Endothelial cell of coronary artery (primary cell): ENCODE measurements around the gene CCL1. TPM values are rescaled to one million over a fixed set of nuclear protein-coding genes. Genes with fewer than 3 reads are reported as not detected.

ENCODE experiments used
- total RNA-seq: library from RNA; depleted of rRNA; stranded (reverse); fragments of >200 nt; gene quantifications from 2 replicates; pipeline ENCODE4 v1.2.3, GENCODE V29; 2014

CCL1 gene
- 0.09 TPM in 1 of 2 replicates, not detected in the other for total RNA-seq

GRCh38 chr17:34363183-34363661, at the start of gene CCL1:
Gene CCL1, minus strand, starts transcription at chr17:34363233. Its CDS starts 72 bp downstream, at chr17:34363161.

GRCh38 chr17:34356194-34356593, 6.8 kb downstream of the CCL1 start, which contains the start of gene CCL13:
Gene CCL13, plus strand, starts transcription at chr17:34356480. Its CDS starts 47 bp downstream, at chr17:34356527.

GRCh38 chr17:34319039-34319483, 44.0 kb downstream of the CCL1 start, which contains the start of gene CCL8:
Gene CCL8, plus strand, starts transcription at chr17:34319435. Its CDS starts 67 bp downstream, at chr17:34319502.

Other genes with a start within 250 kb of the CCL1 start
- 50.9 and 78.8 TPM in 2 replicates for gene CCL2, start 107.9 kb downstream of the CCL1 start, total RNA-seq
- gene CCL7, start 93.0 kb downstream of the CCL1 start, total RNA-seq: not detected in 2 replicates
- not detected in 2 replicates for gene CCL11, start 77.5 kb downstream of the CCL1 start, total RNA-seq
- not detected in 2 replicates for gene CCL8, start 43.8 kb downstream of the CCL1 start, total RNA-seq
- gene CCL13, start 6.8 kb downstream of the CCL1 start, total RNA-seq: not detected in 2 replicates
- not detected in 2 replicates for gene TMEM132E, start 216.3 kb upstream of the CCL1 start, total RNA-seq